GM23338 (cell line): ENCODE data around the gene EEPD1. TPM values are rescaled to one million over a fixed set of nuclear protein-coding genes. Genes with fewer than 3 reads are reported as not detected.

Experiments
- ATAC-seq: fragments of 200-7000 bp; cut with Tn5 transposase; 3 replicates; pipeline ENCODE4 v1.9.1; 2020
- DNase-seq: peaks from one replicate; pipeline ENCODE4 v3.0.0-alpha.2; 2015; ENCODE audit warnings: low spot score
- H2AFZ ChIP-seq: fragments of 200-600 bp; sonication (generic); 2 replicates; pipeline ENCODE4 v1.8.0; 2016; ENCODE audit warnings: antibody characterized with exemption, mild to moderate bottlenecking, moderate library complexity
- H3F3A ChIP-seq: fragments of 200-600 bp; sonication (generic); replicated peaks from 2 replicates; pipeline ENCODE4 v1.8.0; 2017; ENCODE audit warnings: antibody characterized with exemption, mixed run types, low read depth
- H3K27ac ChIP-seq: fragments of 200-600 bp; sonication (generic); 2 replicates; pipeline ENCODE4 v1.6.1; 2016; ENCODE audit warnings: low read depth
- H3K27me3 ChIP-seq: fragments of 200-600 bp; sonication (generic); 2 replicates; pipeline ENCODE4 v1.8.0; 2016; ENCODE audit warnings: mild to moderate bottlenecking, mixed run types, moderate library complexity; ENCODE audit not compliant: insufficient read depth
- H3K36me3 ChIP-seq: fragments of 200-600 bp; sonication (generic); 2 replicates; pipeline ENCODE4 v1.8.0; 2016; ENCODE audit warnings: mild to moderate bottlenecking; ENCODE audit not compliant: insufficient read depth
- H3K4me1 ChIP-seq: fragments of 200-600 bp; sonication (generic); 2 replicates; pipeline ENCODE4 v1.8.0; 2016; ENCODE audit warnings: mild to moderate bottlenecking, moderate library complexity; ENCODE audit not compliant: insufficient read depth
- H3K4me2 ChIP-seq: fragments of 200-600 bp; sonication (generic); 2 replicates; pipeline ENCODE4 v1.7.1; 2017; ENCODE audit warnings: mixed run types
- H3K4me3 ChIP-seq: fragments of 200-600 bp; sonication (generic); 2 replicates; pipeline ENCODE4 v1.6.1; 2016; ENCODE audit warnings: mixed run types
- H3K79me2 ChIP-seq: fragments of 200-600 bp; sonication (generic); replicated peaks from 2 replicates; pipeline ENCODE4 v1.8.0; 2017; ENCODE audit warnings: mild to moderate bottlenecking; ENCODE audit not compliant: insufficient read depth
- H3K9me2 ChIP-seq: fragments of 200-600 bp; sonication (generic); 2 replicates; pipeline ENCODE4 v1.8.0; 2017; ENCODE audit not compliant: insufficient read depth
- H4K20me1 ChIP-seq: fragments of 200-600 bp; sonication (generic); replicated peaks from 2 replicates; pipeline ENCODE4 v1.8.0; 2017; ENCODE audit warnings: mild to moderate bottlenecking; ENCODE audit not compliant: insufficient read depth
- H3K27ac Mint-ChIP-seq: 2 replicates; pipeline ENCODE4 v1.8.0; 2020; ENCODE audit warnings: inconsistent platforms, mild to moderate bottlenecking, moderate library complexity, mixed read lengths
- H3K27me3 Mint-ChIP-seq: 3 replicates; pipeline ENCODE4 v1.8.0; 2022; ENCODE audit warnings: low read depth, mild to moderate bottlenecking, moderate library complexity, mixed read lengths, inconsistent platforms; ENCODE audit not compliant: insufficient read depth, poor library complexity
- H3K36me3 Mint-ChIP-seq: 3 replicates; pipeline ENCODE4 v1.8.0; 2021; ENCODE audit warnings: low read depth, mild to moderate bottlenecking, inconsistent platforms, moderate library complexity, mixed read lengths
- H3K4me1 Mint-ChIP-seq: 3 replicates; pipeline ENCODE4 v1.8.0; 2020; ENCODE audit warnings: mild to moderate bottlenecking, inconsistent platforms, mixed read lengths
- H3K4me3 Mint-ChIP-seq: 3 replicates; pipeline ENCODE4 v1.8.0; 2021; ENCODE audit warnings: moderate library complexity, mild to moderate bottlenecking, inconsistent platforms, mixed read lengths
- H3K9me3 Mint-ChIP-seq: 3 replicates; pipeline ENCODE4 v1.8.0; 2020; ENCODE audit warnings: moderate library complexity, mild to moderate bottlenecking, inconsistent platforms, mixed read lengths
- CREB1 ChIP-seq: fragments of 250-450 bp; sonication (Bioruptor Pico); IDR thresholded peaks from 2 replicates; pipeline ENCODE4 v1.5.0; 2020; ENCODE audit warnings: low read depth, mild to moderate bottlenecking, moderate library complexity
- CTCF ChIP-seq, 2 experiments: fragments of 200-600 bp in 1 of 2; sonication (generic) in 1 of 2; conservative IDR thresholded peaks; 2 replicates each; pipeline versions ENCODE4 v1.5.1 to v1.6.1; 2016 to 2017; ENCODE audit warnings: antibody characterized with exemption in 2 of 2, low read depth in 2 of 2, mild to moderate bottlenecking in 2 of 2, moderate library complexity in 1 of 2
- ETS1 ChIP-seq: IDR thresholded peaks from 2 replicates; pipeline ENCODE4 v1.6.1; 2016; ENCODE audit warnings: antibody characterized with exemption
- EZH2 ChIP-seq: fragments of 200-600 bp; sonication (generic); IDR thresholded peaks from one replicate; pipeline ENCODE4 v1.8.0; 2017; ENCODE audit warnings: antibody characterized with exemption, mild to moderate bottlenecking, low read depth; ENCODE audit not compliant: unreplicated experiment
- EZH2phosphoT487 ChIP-seq: fragments of 200-600 bp; sonication (generic); IDR thresholded peaks from one replicate; pipeline ENCODE4 v1.8.1; 2018; ENCODE audit warnings: antibody characterized with exemption; ENCODE audit not compliant: unreplicated experiment
- JUNB ChIP-seq: IDR thresholded peaks from one replicate; pipeline ENCODE4 v1.6.1; 2016; ENCODE audit warnings: antibody characterized with exemption; ENCODE audit not compliant: unreplicated experiment
- NANOG ChIP-seq: IDR thresholded peaks from 2 replicates; pipeline ENCODE4 v1.6.1; 2016; ENCODE audit warnings: antibody characterized with exemption, borderline replicate concordance
- POLR2AphosphoS5 ChIP-seq: IDR thresholded peaks from 2 replicates; pipeline ENCODE4 v1.6.1; 2016; ENCODE audit warnings: antibody characterized with exemption, low read depth
- REST ChIP-seq: IDR thresholded peaks from one replicate; pipeline ENCODE4 v1.6.1; 2018; ENCODE audit warnings: antibody characterized with exemption; ENCODE audit not compliant: unreplicated experiment
- STAT1 ChIP-seq: IDR thresholded peaks from one replicate; pipeline ENCODE4 v1.6.1; 2016; ENCODE audit warnings: antibody characterized with exemption; ENCODE audit not compliant: unreplicated experiment
- ZNF114 ChIP-seq: fragments of 250-450 bp; sonication (Bioruptor Pico); IDR thresholded peaks from 2 replicates; pipeline ENCODE4 v1.5.0; 2020; ENCODE audit warnings: mild to moderate bottlenecking, moderate library complexity
- ZNF331 ChIP-seq: fragments of 250-450 bp; sonication (Bioruptor Pico); IDR thresholded peaks from 2 replicates; pipeline ENCODE4 v1.5.0; 2020; ENCODE audit warnings: low read depth, mild to moderate bottlenecking, moderate library complexity
- ZNF462 ChIP-seq: fragments of 250-450 bp; sonication (Bioruptor Pico); IDR thresholded peaks from 2 replicates; pipeline ENCODE4 v1.5.0; 2020; ENCODE audit warnings: mild to moderate bottlenecking, moderate library complexity
- polyA plus RNA-seq: library from polyadenylated mRNA; unstranded; fragments of >200 nt; fragmentation: Nextera tagmentation; extraction: Ambion mirVana; gene quantifications from 2 replicates; pipeline ENCODE4 v1.2.1, GENCODE V29; 2016
- total RNA-seq: library from RNA; depleted of rRNA; stranded (reverse); fragments of >200 nt; shearing (Covaris generic); gene quantifications from 2 replicates; pipeline ENCODE4 v1.2.3, GENCODE V29; 2014

Gene EEPD1
- total and polyA plus RNA-seq, 2 experiments from 2014 or later, result 4.1 to 17.1 TPM

GRCh38 chr7:36281945-36282717, 129.1 kb downstream of the EEPD1 start:
- Histone ChIP-seq H3K4me1 (peaks cover 64% of the 10 kb centered on the region), H2AFZ (no peak overlapping the region), H3K4me3 (0 out of 2 replicates have a peak overlapping the region, but pooled peaks have one; percentile 20), H3K4me2 (peak overlapping the region; percentile 27), H3K27me3 (no peaks in the 10 kb centered on the region), H3K27ac (peak overlapping the region; percentile 84), H3K9me2 (no peaks in the 10 kb centered on the region), H4K20me1 (no peaks in the 10 kb centered on the region), H3K79me2 (no peaks in the 10 kb centered on the region), H3F3A (peaks cover 9% of the 10 kb centered on the region), H3K36me3 (no peaks in the 10 kb centered on the region)
- Mint-ChIP-seq H3K4me1 (peaks cover 78% of the 10 kb centered on the region), H3K4me3 (no peak overlapping the region), H3K27me3 (peaks cover 23% of the 10 kb centered on the region), H3K36me3 (no peaks in the 10 kb centered on the region; the same call in 2 of the 3 replicates), H3K27ac (peak overlapping the region; percentile 96), H3K9me3 (no peaks in the 10 kb centered on the region)
- DNase-seq, result no peak
- TF ChIP-seq ZNF462 (no peak), POLR2AphosphoS5 (no peak), EZH2phosphoT487 (no peak), ZNF331 (CRISPR knock-in tag) (no peak), CREB1 (CRISPR knock-in tag) (no peak), EZH2 (no peak), ZNF114 (no peak), REST (no peak), ETS1 (no peak), CTCF (conservative IDR thresholded peaks at IDR 0.05; ENCODE audit: low read depth in 2 of 2) (no peak), NANOG (no peak), JUNB (no peak), STAT1 (no peak)
- no peak for ATAC-seq
